ENCODE measurements around the gene ANGPTL1.

- TF ChIP-seq CTCF (IDR thresholded peaks at IDR 0.05) (no peak), POLR2AphosphoS5 (IDR thresholded peaks at IDR 0.05) (no peak), POLR2A (IDR thresholded peaks at IDR 0.05) (no peak), EP300 (IDR thresholded peaks at IDR 0.05) (no peak)
Observed at GRCh38 chr1:178918308-178918707, 47.4 kb upstream of the ANGPTL1 start.
